ENCODE measurements around the gene TXNDC5. TPM values are rescaled to one million over a fixed set of nuclear protein-coding genes. Genes with fewer than 3 reads are reported as not detected.
A peak's percentile ranks its signal among the peaks of the same experiment; 100 is the strongest.

Gene TXNDC5
- total RNA-seq = 39.5 TPM
- long read RNA-seq, transcript TXNDC5-201 (10 exons, 2,964 nt) = major isoform, 180 of 190 reads
- long read RNA-seq, partial matches to known transcripts = 4 of 190 reads
- long read RNA-seq, other reads (novel, unspliced or antisense) = 6 of 190 reads

DNA sequence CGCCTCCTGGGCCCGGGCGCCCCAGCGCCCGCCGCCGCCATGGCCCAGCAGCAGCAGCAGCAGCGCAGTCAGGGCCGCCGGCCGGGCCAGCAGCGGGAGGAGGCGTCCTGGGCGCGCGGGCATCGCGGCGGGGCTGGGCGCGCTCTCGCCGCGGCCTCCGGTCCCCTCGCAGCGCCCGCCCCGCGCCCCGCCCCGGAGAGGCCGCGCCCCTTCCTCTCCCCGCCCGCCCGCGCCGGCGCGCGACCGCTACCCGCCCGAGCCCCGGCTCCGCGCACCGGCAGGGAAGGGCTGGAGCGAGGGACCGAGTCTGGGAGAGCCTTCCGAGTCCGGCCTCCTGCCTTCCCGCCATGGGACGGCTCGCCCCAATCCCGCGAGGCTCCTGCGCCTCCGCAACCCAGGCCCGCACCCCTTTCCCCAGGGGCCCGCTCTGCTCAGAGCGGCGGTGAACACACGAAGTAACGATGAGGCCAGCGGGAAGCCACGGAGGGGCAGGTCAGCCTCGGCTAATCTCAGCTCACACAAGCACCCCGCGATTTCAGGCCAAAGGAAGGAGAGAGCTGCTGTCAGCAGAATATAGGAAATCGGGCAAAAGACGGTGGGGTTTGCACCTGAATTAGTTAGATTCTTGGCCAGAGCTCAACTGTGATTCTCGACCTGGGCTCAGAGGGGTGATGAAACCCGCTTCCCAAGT is at the start of gene TXNDC5:
Gene TXNDC5 (minus strand): TSS at position 135 of the 691 bp plus-strand sequence. CDS start 12 bp downstream, at position 123.
- intact Hi-C loops (cut with DNase I) = loop anchor here (10.0 kb wide), 2 partner anchors 64 to 186 kb away; partner anchors contain the start of gene BMP6
- peak; percentile 89 for DNase-seq
- peak; percentile 93 for ATAC-seq (ENCODE audit: poor library complexity)

DNA sequence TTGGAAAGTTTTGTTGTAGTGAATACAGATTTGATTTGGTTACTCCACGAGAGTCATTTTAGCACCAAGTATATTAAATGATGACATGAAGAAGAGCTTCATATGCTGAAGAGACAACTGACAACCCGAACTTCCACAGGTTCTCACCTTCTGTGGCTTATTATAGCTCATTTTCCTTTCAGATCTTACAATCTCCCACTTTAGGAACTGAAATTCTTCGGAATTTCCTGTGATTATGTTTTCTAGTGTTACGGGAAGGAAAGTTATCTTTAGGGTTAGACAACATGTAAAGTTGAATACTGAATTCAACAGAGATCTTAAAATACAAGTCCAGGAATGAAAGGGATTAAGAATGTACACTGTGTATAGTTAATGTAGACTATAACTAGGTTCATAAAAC is 49.6 kb upstream of the TXNDC5 start:
- no peak for DNase-seq
- no peak for ATAC-seq (ENCODE audit: poor library complexity)
- intact Hi-C loops (cut with DNase I) = no loop called here

DNA sequence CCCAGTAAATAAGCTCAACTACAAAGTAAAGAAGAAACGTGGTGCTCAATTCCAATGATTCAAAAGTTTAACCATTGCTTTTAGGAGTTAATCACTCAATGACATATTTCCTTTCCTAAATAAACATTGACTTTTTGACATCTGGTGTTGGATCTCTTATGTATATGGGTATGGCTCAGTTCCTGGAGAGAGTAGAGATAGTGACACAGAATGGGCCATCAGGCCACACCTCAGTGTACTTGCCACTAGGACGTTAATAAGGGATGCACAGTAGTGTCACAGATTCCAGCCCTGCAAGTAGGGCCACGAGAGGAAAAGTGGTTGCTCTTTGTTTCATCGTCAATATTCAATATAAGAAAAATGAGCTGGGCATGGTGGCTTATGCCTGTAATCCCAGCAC is 48.9 kb upstream of the TXNDC5 start:
- no peak for DNase-seq
- intact Hi-C loops (cut with DNase I) = no loop called here
- ATAC-seq (ENCODE audit: poor library complexity) = no peak

DNA sequence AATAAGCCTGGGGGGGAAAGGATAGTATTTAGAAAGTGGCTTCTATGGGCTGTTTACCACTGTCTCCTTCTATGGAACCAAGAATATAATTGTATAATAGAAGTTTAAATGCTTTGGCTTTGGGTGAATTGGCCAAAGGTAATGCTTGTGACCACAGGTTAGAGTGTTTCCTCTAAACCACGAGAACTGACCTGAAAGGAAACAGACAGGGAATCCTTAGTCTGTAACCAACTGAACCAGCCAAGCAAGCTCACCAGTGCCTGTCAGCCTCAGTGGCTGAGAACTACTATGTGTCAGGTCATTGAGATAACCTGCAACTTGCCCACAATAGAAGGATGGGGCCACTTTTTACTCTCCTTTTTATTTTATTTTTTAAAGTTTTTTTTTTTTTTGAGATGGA is 47.9 kb upstream of the TXNDC5 start:
- ATAC-seq (ENCODE audit: poor library complexity) (no peak), DNase-seq (no peak)
- intact Hi-C loops (cut with DNase I) = no loop called here

DNA sequence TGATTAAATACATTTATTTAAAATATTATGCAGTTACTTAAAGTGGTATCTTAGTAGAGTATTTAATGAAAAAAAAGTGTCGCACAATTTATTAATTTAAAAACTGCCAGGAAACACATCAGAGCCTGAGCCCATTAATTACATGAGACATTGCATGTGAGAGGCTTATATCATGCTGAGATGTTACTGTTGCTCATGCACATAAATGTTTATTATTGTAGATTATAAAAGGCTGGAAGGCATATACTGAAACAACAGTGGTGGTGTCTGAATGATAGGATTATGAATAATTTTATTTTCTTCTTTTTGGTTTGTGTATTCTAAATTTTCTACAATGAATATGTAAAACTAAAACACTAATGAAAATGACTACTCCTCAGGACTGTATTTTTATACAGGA is 45.7 kb upstream of the TXNDC5 start:
- no peak for DNase-seq
- intact Hi-C loops (cut with DNase I) = no loop called here

GRCh38 chr6:7954477-7955200 is 44.1 kb upstream of the TXNDC5 start:
- intact Hi-C loops (cut with DNase I) = no loop called here
- ATAC-seq (ENCODE audit: poor library complexity) (no peak), DNase-seq (no peak)

More for the DNA sequence above, 45.7 kb upstream of the TXNDC5 start:
- no peak for ATAC-seq (ENCODE audit: poor library complexity)

GRCh38 chr6:7953753-7954152 is 43.2 kb upstream of the TXNDC5 start:
- intact Hi-C loops (cut with DNase I) = no loop called here
- DNase-seq (no peak), ATAC-seq (ENCODE audit: poor library complexity) (no peak)

DNA sequence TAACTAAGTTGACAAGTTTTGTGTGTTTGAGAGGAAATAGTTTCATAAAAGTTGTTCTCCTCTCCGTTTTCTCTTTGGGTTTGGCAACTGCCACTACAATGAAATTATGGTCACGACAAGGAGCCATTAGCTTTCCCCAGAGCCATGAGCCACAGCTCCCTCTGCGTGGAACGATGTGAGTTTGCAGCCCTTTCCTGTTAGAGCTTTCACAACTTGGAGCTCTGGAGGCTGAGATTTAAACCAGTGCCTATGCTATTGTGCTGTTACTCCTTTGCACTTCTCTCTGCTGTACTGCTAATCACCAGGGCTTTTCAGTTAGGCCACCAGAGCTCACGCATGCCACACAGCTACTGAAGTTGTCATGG is 29.3 kb upstream of the TXNDC5 start:
- ATAC-seq (ENCODE audit: poor library complexity) (peak; percentile 53), DNase-seq (no peak)
- intact Hi-C loops (cut with DNase I) = no loop called here

GRCh38 chr6:7939184-7939863 is 28.7 kb upstream of the TXNDC5 start:
- ATAC-seq (ENCODE audit: poor library complexity) (peak; percentile 29), DNase-seq (no peak)
- intact Hi-C loops (cut with DNase I) = no loop called here

DNA sequence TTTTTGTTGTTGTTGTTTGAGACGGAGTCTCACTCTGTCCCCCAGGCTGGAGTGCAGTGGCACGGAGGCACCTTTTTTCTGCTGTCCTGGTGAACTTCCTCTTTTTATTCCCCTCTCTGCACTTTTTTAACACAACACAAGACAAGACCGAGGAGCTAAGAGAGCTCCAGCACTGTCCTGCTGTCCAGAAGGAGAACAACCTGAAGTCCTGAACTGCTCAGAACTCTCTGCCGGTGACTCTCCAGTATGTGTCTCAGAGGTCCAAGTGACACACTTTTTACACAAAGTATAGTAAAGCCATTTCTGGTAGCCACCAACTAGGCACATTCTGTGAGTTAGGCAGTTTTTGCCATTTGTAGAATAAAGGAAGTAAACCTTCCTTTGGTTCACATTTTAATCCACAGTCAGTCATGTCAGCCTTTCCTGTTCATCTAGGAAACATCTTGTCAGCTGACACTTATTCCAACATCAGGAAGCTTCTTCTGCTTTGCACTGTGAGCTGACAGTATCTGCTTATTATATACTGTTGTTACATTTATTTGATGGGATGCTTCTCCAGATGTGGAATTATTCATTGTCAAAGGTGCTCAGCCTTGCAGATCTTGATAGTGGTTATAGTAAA is 28.1 kb upstream of the TXNDC5 start:
- peak; percentile 34 for ATAC-seq (ENCODE audit: poor library complexity)

DNA sequence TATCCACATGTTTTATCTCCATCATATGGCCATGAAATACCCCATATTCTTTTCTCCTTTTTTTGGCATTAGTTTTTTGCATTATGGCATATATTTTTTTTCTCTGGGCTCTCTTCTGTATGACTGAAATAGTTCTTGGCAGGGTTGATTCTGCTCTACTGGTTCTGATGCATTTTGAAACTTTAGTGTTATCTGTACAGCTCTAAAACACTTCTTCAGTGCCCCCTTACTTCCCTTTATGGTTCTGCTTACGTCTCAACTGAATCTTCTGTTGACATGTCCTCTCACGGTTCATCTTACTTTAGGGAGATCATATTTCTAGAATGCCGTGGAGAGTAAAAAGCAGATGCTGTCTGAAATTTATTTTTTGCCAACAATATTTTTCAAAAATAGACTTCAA is 23.2 kb upstream of the TXNDC5 start:
- ATAC-seq (ENCODE audit: poor library complexity) = no peak
- intact Hi-C loops (cut with DNase I) = no loop called here

More for the DNA sequence above, 28.1 kb upstream of the TXNDC5 start:
- no peak for DNase-seq
- intact Hi-C loops (cut with DNase I) = no loop called here

GRCh38 chr6:7932625-7933024 is 22.0 kb upstream of the TXNDC5 start:
- ATAC-seq (ENCODE audit: poor library complexity) = no peak
- DNase-seq = no peak
- intact Hi-C loops (cut with DNase I) = no loop called here

More for the DNA sequence above, 23.2 kb upstream of the TXNDC5 start:
- DNase-seq = no peak

GRCh38 chr6:7924867-7925266 is 14.3 kb upstream of the TXNDC5 start:
- DNase-seq (no peak), ATAC-seq (ENCODE audit: poor library complexity) (no peak)
- intact Hi-C loops (cut with DNase I) = no loop called here

GRCh38 chr6:7922596-7922995 is 12.0 kb upstream of the TXNDC5 start:
- DNase-seq (no peak), ATAC-seq (ENCODE audit: poor library complexity) (no peak)
- intact Hi-C loops (cut with DNase I) = no loop called here

DNA sequence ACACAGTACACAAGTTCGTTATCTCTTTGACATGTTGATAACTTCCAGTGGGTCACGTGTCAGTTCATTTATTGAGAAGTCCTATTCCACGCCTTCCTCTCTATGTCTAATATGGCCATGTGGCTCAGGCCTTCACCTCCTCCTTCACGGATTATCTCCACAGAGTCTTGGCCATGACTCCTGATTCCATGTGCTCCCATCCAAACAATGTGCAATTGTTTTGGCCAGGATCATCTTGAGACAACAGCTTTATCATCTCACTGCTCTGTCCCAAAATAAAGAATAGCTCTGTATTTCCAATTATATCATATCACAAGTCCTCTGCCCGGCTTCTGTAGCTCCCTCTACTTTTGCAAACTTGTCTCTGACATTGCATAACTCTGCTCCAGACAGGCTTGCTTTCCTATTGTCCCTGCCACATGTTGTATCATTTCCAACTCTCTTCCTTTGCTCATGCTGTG is 11.1 kb upstream of the TXNDC5 start:
- intact Hi-C loops (cut with DNase I) = no loop called here
- no peak for DNase-seq
- ATAC-seq (ENCODE audit: poor library complexity) = peak; percentile 68

DNA sequence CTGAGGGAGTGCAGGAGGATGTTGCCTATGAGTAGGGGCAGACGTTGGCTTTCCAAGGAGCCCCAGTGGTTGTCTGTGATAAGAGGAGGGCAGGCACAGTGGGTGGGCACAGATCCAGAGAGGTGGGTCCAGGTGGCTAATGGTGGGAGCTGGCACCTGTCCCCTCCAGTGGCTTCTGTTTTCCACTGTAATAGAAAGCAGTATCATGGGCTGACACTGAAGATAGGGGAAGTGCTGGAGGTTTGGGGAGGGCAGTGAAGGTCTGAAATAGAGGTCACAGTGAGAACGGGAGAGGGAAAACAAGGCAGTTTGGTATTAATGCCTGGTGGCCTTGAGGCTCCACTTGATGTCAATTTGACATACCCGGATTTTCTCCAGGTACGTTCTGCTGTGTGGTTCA is 10.5 kb upstream of the TXNDC5 start:
- intact Hi-C loops (cut with DNase I) = no loop called here
- DNase-seq (no peak), ATAC-seq (ENCODE audit: poor library complexity) (no peak)

DNA sequence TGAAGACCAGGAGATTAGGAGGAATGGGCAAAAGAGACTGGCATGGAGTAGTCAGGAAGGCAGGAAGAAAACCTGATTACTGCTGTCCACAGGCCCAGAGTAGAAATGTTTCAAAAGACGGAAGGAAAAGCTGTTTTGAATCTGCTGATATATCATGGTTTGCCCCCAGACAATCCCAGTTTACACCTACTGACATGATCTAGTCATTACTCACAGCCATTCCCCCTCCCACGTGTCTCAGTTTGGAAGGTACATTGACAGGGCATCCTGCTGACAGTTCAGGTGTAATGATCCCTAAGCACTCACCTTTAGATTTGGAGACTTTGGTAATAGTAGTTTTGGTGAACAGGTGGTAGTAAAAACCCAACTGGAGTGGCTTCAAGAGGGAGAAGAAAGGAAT is 9.8 kb upstream of the TXNDC5 start:
- DNase-seq (no peak), ATAC-seq (ENCODE audit: poor library complexity) (no peak)
- intact Hi-C loops (cut with DNase I) = no loop called here

- intact Hi-C loops (cut with DNase I) = loop anchor here (10.0 kb wide), 2 partner anchors 55 to 195 kb away; partner anchors contain the start of gene BMP6
- ATAC-seq (ENCODE audit: poor library complexity) (no peak), DNase-seq (no peak)
These were observed 9.3 kb upstream of the TXNDC5 start for GRCh38 chr6:7919871-7920270.

DNA sequence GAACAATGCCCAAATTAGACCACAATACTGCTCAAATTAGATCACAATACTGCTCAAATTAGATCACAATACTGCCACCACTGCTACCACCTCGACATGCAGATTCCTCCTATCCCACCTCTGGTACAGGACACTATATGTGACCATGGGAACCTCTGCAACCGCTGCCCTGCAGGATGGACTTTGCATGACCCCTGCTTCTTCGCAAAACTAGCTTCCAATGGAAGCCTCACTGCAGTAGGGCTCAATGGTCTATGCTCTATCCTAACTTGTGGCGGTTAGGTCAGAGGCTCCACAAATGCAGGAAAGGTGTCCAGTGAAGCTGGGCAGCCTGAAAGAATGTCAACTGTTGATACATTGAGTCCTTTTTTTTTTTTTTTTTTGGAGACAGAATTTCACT is 7.8 kb upstream of the TXNDC5 start:
- no peak for ATAC-seq (ENCODE audit: poor library complexity)
- DNase-seq = no peak
- intact Hi-C loops (cut with DNase I) = loop anchor here (10.0 kb wide), 2 partner anchors 56 to 194 kb away; partner anchors contain the start of gene BMP6
